GM10847 (cell line): ENCODE results near the gene TPRG1.

Source experiments
- POLR2A ChIP-seq: IDR thresholded peaks from 2 replicates; pipeline ENCODE4 v1.6.1; 2011; ENCODE audit not compliant: insufficient read length; ENCODE audit errors: extremely low read depth

Gene TPRG1

GRCh38 chr3:189237526-189237925 is 65.8 kb downstream of the TPRG1 start:
- no peak for TF ChIP-seq POLR2A

- no peak for TF ChIP-seq POLR2A
These were observed 66.3 kb downstream of the TPRG1 start for GRCh38 chr3:189238071-189238470.

- no peak for TF ChIP-seq POLR2A
These were observed 67.8 kb downstream of the TPRG1 start for GRCh38 chr3:189239616-189240015.

GRCh38 chr3:189249987-189250386 is 78.2 kb downstream of the TPRG1 start:
- no peak for TF ChIP-seq POLR2A

- no peak for TF ChIP-seq POLR2A
These were observed 86.5 kb downstream of the TPRG1 start for GRCh38 chr3:189258261-189258660.

- TF ChIP-seq POLR2A: no peak
These were observed 89.1 kb downstream of the TPRG1 start for GRCh38 chr3:189260556-189261493.

GRCh38 chr3:189262746-189263145 is 91.0 kb downstream of the TPRG1 start:
- no peak for TF ChIP-seq POLR2A

GRCh38 chr3:189267981-189268613 is 96.3 kb downstream of the TPRG1 start:
- TF ChIP-seq POLR2A: no peak

- TF ChIP-seq POLR2A: no peak
These were observed 97.6 kb downstream of the TPRG1 start for GRCh38 chr3:189269365-189269764.

GRCh38 chr3:189270248-189270832 is 98.6 kb downstream of the TPRG1 start:
- TF ChIP-seq POLR2A: no peak

GRCh38 chr3:189272500-189273119 is 100.8 kb downstream of the TPRG1 start:
- TF ChIP-seq POLR2A: no peak

- no peak for TF ChIP-seq POLR2A
These were observed 102.0 kb downstream of the TPRG1 start for GRCh38 chr3:189273736-189274135.

- TF ChIP-seq POLR2A: no peak
These were observed 103.4 kb downstream of the TPRG1 start for GRCh38 chr3:189275182-189275581.

GRCh38 chr3:189275852-189276251 is 104.1 kb downstream of the TPRG1 start:
- TF ChIP-seq POLR2A: no peak

GRCh38 chr3:189276444-189277219 is 104.9 kb downstream of the TPRG1 start:
- TF ChIP-seq POLR2A: no peak
